Fibroblast of pulmonary artery (primary cell): Measurements from ENCODE around the gene CD247.

Experiments used
- DNase-seq: peaks from one replicate; pipeline ENCODE4 v3.0.0-alpha.2; 2010; ENCODE audit warnings: low read depth
- H3K4me3 ChIP-seq: replicated peaks from 2 replicates; pipeline ENCODE4 v1.5.1; 2011; ENCODE audit warnings: low read depth, mild to moderate bottlenecking, control low read depth, low read length, moderate library complexity
- CTCF ChIP-seq: IDR thresholded peaks from 2 replicates; pipeline ENCODE4 v1.5.1; 2011; ENCODE audit warnings: mild to moderate bottlenecking, control low read depth, low read length, inconsistent platforms; ENCODE audit errors: missing control alignments

The CD247 gene

DNA sequence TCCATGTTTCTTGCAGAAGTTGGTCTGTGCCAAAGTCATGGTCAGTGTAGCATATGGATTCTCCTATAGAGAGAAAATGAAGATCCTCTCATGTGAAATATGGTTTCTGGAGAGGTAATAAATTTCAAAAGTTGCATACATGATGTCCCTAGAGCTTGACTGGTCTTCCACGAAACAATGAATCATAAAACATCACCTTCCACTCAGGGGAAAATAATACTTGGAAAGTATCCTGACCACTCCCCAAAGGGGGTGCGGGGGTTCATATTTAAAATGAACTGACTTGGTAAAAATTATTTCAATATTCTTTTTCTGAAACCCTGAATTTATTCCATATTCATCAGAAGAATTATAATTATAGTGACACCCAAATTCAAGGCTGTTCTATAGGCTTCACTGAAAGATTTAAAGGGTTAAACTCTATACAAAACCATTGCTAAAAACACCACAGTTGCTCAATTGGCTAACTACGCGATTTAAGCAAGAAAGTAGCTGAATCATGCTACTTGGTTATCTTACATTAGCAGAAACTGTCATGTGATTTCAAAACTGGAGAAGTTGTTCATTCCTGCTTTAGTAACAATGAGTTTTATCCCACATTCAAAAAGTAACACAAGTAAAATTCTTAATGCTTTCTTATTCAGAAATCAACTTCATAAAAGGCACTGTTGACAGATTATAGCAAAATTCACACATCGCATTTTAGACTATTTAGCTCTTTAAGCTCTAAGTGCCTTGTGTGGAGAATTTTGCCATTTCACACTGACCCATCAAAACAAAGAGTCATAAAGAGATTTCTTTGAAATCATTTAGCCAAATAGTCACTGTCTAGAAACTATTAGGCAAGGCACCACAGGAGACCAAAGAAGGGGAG lies 30.0 kb upstream of the CD247 start:
- DNase-seq: peak; percentile 93
- H3K4me3 ChIP-seq: no peak overlapping the region
- TF ChIP-seq CTCF: no peak

GRCh38 chr1:167546935-167547334 lies 28.6 kb upstream of the CD247 start:
- TF ChIP-seq CTCF: no peak
- H3K4me3 ChIP-seq: no peak overlapping the region
- DNase-seq: no peak

GRCh38 chr1:167545349-167545748 lies 27.0 kb upstream of the CD247 start:
- H3K4me3 ChIP-seq: no peak overlapping the region
- no peak for TF ChIP-seq CTCF
- no peak for DNase-seq

GRCh38 chr1:167544447-167545093 lies 26.2 kb upstream of the CD247 start:
- no peak for TF ChIP-seq CTCF
- H3K4me3 ChIP-seq: no peak overlapping the region
- no peak for DNase-seq

DNA sequence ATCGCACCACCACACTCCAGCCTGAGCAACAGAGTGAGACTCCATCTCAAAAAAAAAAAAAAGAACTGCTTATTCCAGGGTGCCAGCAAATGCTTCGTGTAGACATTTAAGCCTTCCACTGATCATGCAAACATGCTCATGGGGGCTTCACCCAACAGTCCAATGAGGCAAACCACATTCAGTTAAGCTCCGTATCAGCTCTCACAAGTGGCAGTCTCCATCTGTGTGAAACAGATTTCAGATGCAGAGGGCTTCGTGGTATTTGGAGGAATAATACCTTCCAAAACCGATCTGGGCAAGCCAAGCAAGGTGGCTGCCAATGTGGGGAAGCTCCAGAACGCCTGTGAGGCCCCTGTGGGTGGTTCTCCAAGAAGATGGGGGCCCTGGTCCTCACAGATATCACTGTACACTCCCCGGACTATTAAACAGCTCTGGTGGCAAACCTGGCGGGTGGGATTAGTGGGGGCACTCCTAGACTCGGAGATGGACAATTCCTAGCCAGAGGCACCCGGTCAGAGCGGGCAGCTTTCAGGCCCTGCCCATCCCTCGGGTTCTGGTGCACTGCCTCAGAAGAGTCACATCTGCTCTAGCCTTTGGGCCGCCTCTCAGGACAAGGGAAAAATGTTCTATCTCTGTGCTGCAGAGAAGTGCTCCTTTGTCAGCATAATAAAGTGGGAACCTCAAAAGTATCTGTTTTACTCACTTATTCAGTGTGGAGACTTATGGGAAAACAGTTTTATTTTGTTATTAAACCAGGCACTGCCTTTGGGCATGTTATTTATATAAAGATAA lies 25.1 kb upstream of the CD247 start:
- no peak for DNase-seq
- TF ChIP-seq CTCF: no peak
- H3K4me3 ChIP-seq: no peak overlapping the region

DNA sequence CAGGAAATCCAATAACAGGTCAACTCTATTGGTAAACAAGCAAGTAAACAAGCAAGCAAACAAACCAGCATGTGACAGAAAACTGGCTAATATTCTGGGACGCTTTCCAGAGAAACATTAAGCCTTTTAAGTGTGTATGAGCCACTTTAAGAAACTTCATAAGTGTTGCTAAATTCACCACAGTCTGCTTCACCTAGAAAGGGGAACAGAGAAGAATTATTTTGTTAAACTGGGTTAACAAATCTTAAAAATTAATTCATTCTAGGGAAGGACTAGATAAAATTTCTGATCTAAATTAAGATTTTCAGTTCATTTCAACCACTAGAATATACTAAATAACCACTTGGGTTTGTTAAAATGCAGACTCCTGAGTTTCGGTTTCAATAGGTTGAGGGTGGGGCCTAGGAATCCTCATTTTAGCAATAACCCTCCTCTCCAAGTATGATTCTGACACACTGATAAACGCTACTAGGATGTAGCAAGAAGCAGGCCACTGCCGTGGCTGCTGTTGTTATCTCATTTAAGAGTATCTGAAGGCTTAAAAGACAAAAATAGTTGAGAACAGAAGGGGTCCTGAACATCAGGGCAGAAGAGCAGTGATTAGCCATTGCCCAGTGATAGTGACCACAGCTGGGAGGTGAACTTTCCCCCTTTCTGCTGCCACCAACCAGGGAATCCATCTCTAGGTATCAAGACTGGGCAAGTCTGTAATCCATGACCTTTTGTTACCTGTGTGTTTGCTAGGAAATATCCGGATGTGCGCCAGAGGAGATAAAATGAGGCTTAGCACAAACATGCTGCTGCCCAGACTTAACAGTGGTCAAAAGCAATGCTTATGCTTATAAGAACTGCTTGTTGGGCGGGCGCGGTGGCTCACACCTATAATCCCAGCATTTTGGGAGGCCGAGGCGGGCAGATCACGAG lies 24.0 kb upstream of the CD247 start:
- TF ChIP-seq CTCF: no peak
- no peak overlapping the region for H3K4me3 ChIP-seq
- DNase-seq: no peak
